Upper lobe of right lung (tissue), 1 donor: ENCODE measurements around the gene BCAS3. TPM values are rescaled to one million over a fixed set of nuclear protein-coding genes. Genes with fewer than 3 reads are reported as not detected.
A peak's percentile ranks its signal among the peaks of the same experiment; 100 is the strongest.

Experiments used
- ATAC-seq: fragments of 200-7000 bp; cut with Tn5 transposase; one replicate; pipeline ENCODE4 v1.9.1; 2020; ENCODE audit warnings: mild to moderate bottlenecking, moderate library complexity
- DNase-seq: peaks from one replicate; pipeline ENCODE4 v3.0.0-alpha.2; 2020
- H3K27ac ChIP-seq: fragments of 200-600 bp; one replicate; pipeline ENCODE4 v1.8.0; 2022
- H3K27me3 ChIP-seq: fragments of 200-600 bp; one replicate; pipeline ENCODE4 v1.8.0; 2022; ENCODE audit warnings: mild to moderate bottlenecking
- H3K36me3 ChIP-seq: fragments of 200-600 bp; one replicate; pipeline ENCODE4 v1.8.0; 2022
- H3K4me1 ChIP-seq: fragments of 200-600 bp; one replicate; pipeline ENCODE4 v1.8.0; 2022
- H3K4me3 ChIP-seq: fragments of 200-600 bp; one replicate; pipeline ENCODE4 v1.8.0; 2022; ENCODE audit warnings: mild to moderate bottlenecking
- H3K9me3 ChIP-seq: fragments of 200-600 bp; one replicate; pipeline ENCODE4 v1.8.0; 2022
- CTCF ChIP-seq: fragments of 200-600 bp; IDR thresholded peaks from one replicate; pipeline ENCODE4 v1.8.0; 2022; ENCODE audit warnings: antibody characterized with exemption
- intact Hi-C: fragments of 100-400 bp; cut with DNase I; formaldehyde crosslinking; loops from one replicate; pipeline ENCODE4 v1.11.0; 2022
- total RNA-seq: library from RNA; stranded (reverse); fragmentation: NEBNext Ultra II Directional; extraction: Animal tissue kit (Norgen Biotek cat#: 25700); gene quantifications from one replicate; pipeline ENCODE4 v1.2.1, GENCODE V29; 2021
- donor health status: DM: no; HTN: yes; CAD: no; lungs with severe emphysema.

BCAS3 gene
- total RNA-seq, 1 donor from 2014 or later: 23.5 TPM

GRCh38 chr17:61337290-61337689 is 659.6 kb downstream of the BCAS3 start:
- ATAC-seq (no peak), DNase-seq (no peak)
- no peaks in the 10 kb centered on the region for H3K36me3 ChIP-seq
- H3K4me1 ChIP-seq: peaks cover 37% of the 10 kb centered on the region
- H3K9me3 ChIP-seq: no peaks in the 10 kb centered on the region
- H3K27ac ChIP-seq: no peak overlapping the region
- H3K4me3 ChIP-seq: no peak overlapping the region
- TF ChIP-seq CTCF: no peak
- intact Hi-C loops: no loop called here
- H3K27me3 ChIP-seq: no peaks in the 10 kb centered on the region

- ATAC-seq (no peak), DNase-seq (no peak)
- Histone ChIP-seq H3K4me3 (no peak overlapping the region), H3K27me3 (no peaks in the 10 kb centered on the region), H3K4me1 (peaks cover 37% of the 10 kb centered on the region), H3K27ac (peak overlapping the region; percentile 11), H3K36me3 (no peaks in the 10 kb centered on the region), H3K9me3 (no peaks in the 10 kb centered on the region)
- no peak for TF ChIP-seq CTCF
- intact Hi-C loops: no loop called here
Measured at GRCh38 chr17:61338000-61338798, 660.5 kb downstream of the BCAS3 start.

GRCh38 chr17:61338874-61339478 is 661.3 kb downstream of the BCAS3 start:
- no peak for TF ChIP-seq CTCF
- intact Hi-C loops: no loop called here
- Histone ChIP-seq H3K4me1 (peaks cover 37% of the 10 kb centered on the region), H3K27me3 (no peaks in the 10 kb centered on the region), H3K4me3 (no peak overlapping the region), H3K9me3 (no peaks in the 10 kb centered on the region), H3K36me3 (no peaks in the 10 kb centered on the region), H3K27ac (peak overlapping the region; percentile 11)
- no peak for ATAC-seq
- no peak for DNase-seq

GRCh38 chr17:61340431-61341209 is 663.0 kb downstream of the BCAS3 start:
- Histone ChIP-seq H3K4me3 (no peak overlapping the region), H3K27ac (no peak overlapping the region), H3K27me3 (no peaks in the 10 kb centered on the region), H3K9me3 (no peaks in the 10 kb centered on the region), H3K4me1 (peaks cover 28% of the 10 kb centered on the region), H3K36me3 (no peaks in the 10 kb centered on the region)
- DNase-seq: no peak
- intact Hi-C loops: no loop called here
- ATAC-seq: no peak
- TF ChIP-seq CTCF: no peak

- H3K9me3 ChIP-seq: no peaks in the 10 kb centered on the region
- DNase-seq: no peak
- H3K4me3 ChIP-seq: no peak overlapping the region
- intact Hi-C loops: no loop called here
- H3K4me1 ChIP-seq: peaks cover 3% of the 10 kb centered on the region
- ATAC-seq: no peak
- H3K27ac ChIP-seq: no peak overlapping the region
- no peaks in the 10 kb centered on the region for H3K27me3 ChIP-seq
- no peak for TF ChIP-seq CTCF
- H3K36me3 ChIP-seq: no peaks in the 10 kb centered on the region
Measured at GRCh38 chr17:61343576-61343975, 665.9 kb downstream of the BCAS3 start.
